Measurements from ENCODE around the gene NEURL1B. TPM values are rescaled to one million over a fixed set of nuclear protein-coding genes. Genes with fewer than 3 reads are reported as not detected.

Gene NEURL1B
- total and polyA plus RNA-seq, 4 experiments from 2014 or later: 0.02 to 0.20 (median 0.08) TPM; not detected in 1

- intact Hi-C loops (cut with micrococcal nuclease): no loop called here
- H3K27ac ChIP-seq (ENCODE audit: low read depth, low read length): no peak overlapping the region
- ChIA-PET POLR2A (ENCODE audit: partially characterized antibody) (interaction anchor here (1.0 to 3.0 kb wide), 7 partner anchors 46 to 268 kb away, joined by 3 to 38 read pairs (median 5); partner anchors contain the start of genes ATP6V0E1 and DUSP1), CTCF (ENCODE audit: partially characterized antibody) (interaction anchor here (0.7 to 2.0 kb wide), 36 partner anchors 9 to 428 kb away, joined by 3 to 55 read pairs (median 4); partner anchors contain the start of genes BNIP1 and DUSP1)
- Mint-ChIP-seq H3K4me3 (no peak overlapping the region), H3K27me3 (peaks cover 5 to 9% of the 10 kb centered on the region in 2 donors), H3K9me3 (no peaks in the 10 kb centered on the region), H3K27ac (peak overlapping the region in 2 of 7 donors; percentile 57 to 93), H3K4me1 (peaks cover 12 to 24% (median 13%) of the 10 kb centered on the region in 4 donors), H3K36me3 (no peaks in the 10 kb centered on the region)
- H3K9me3 ChIP-seq (ENCODE audit: control insufficient read depth in 1 of 2, low read length in 2 of 2): no peaks in the 10 kb centered on the region
- H3K4me3 ChIP-seq (ENCODE audit: low read length in 2 of 2): no peak overlapping the region
- H3K4me1 ChIP-seq (ENCODE audit: insufficient read depth, low read length): peaks cover 11% of the 10 kb centered on the region
- H3K27me3 ChIP-seq (ENCODE audit: insufficient read depth, low read length): no peaks in the 10 kb centered on the region
- H3K36me3 ChIP-seq (ENCODE audit: insufficient read depth, low read length): no peaks in the 10 kb centered on the region
- no peak for DNase-seq
These were observed 75.0 kb downstream of the NEURL1B start for GRCh38 chr5:172715931-172716682.

- H3K4me3 ChIP-seq (ENCODE audit: low read length in 2 of 2): no peak overlapping the region
- no peak overlapping the region for H3K4me3 Mint-ChIP-seq
- DNase-seq: peak; percentile 74 to 82 (median 79)
- H3K4me1 Mint-ChIP-seq: peaks cover 15 to 31% (median 18%) of the 10 kb centered on the region in 4 donors
- no peaks in the 10 kb centered on the region for H3K9me3 Mint-ChIP-seq
- H3K36me3 Mint-ChIP-seq: no peaks in the 10 kb centered on the region
- no peaks in the 10 kb centered on the region for H3K27me3 ChIP-seq (ENCODE audit: insufficient read depth, low read length)
- peaks cover under 1 to 6% of the 10 kb centered on the region in 2 donors for H3K27me3 Mint-ChIP-seq
- intact Hi-C loops (cut with micrococcal nuclease): loop anchor here (1.0 kb wide), 3 partner anchors 48 to 117 kb away; partner anchors contain the start of gene ERGIC1
- POLR2A ChIA-PET (ENCODE audit: partially characterized antibody): interaction anchor here (1.0 to 3.0 kb wide), 7 partner anchors 46 to 267 kb away, joined by 3 to 38 read pairs (median 5); partner anchors contain the start of genes ATP6V0E1 and DUSP1
- H3K4me1 ChIP-seq (ENCODE audit: insufficient read depth, low read length): peaks cover 17% of the 10 kb centered on the region
- CTCF ChIA-PET (ENCODE audit: partially characterized antibody): interaction anchor here (0.7 to 2.0 kb wide), 39 partner anchors 8 to 428 kb away, joined by 3 to 55 read pairs (median 4); partner anchors contain the start of genes BNIP1 and DUSP1
- peak overlapping the region in 6 of 7 donors; percentile 67 to 93 (median 82) for H3K27ac Mint-ChIP-seq
- H3K27ac ChIP-seq (ENCODE audit: low read depth, low read length): no peak overlapping the region
- no peaks in the 10 kb centered on the region for H3K36me3 ChIP-seq (ENCODE audit: insufficient read depth, low read length)
- no peaks in the 10 kb centered on the region for H3K9me3 ChIP-seq (ENCODE audit: control insufficient read depth in 1 of 2, low read length in 2 of 2)
These were observed 75.8 kb downstream of the NEURL1B start for GRCh38 chr5:172716796-172717313.

GRCh38 chr5:172717481-172718195, 76.6 kb downstream of the NEURL1B start:
- Histone ChIP-seq H3K36me3 (ENCODE audit: insufficient read depth, low read length) (no peaks in the 10 kb centered on the region), H3K27me3 (ENCODE audit: insufficient read depth, low read length) (no peaks in the 10 kb centered on the region), H3K4me3 (ENCODE audit: low read length in 2 of 2) (no peak overlapping the region), H3K9me3 (ENCODE audit: control insufficient read depth in 1 of 2, low read length in 2 of 2) (no peaks in the 10 kb centered on the region), H3K4me1 (ENCODE audit: insufficient read depth, low read length) (peaks cover 25% of the 10 kb centered on the region), H3K27ac (ENCODE audit: low read depth, low read length) (no peak overlapping the region)
- intact Hi-C loops (cut with micrococcal nuclease): loop anchor here (1.0 kb wide), 3 partner anchors 48 to 117 kb away; partner anchors contain the start of gene ERGIC1
- H3K27me3 Mint-ChIP-seq: peaks cover 0 to 4% of the 10 kb centered on the region in 2 donors
- peak overlapping the region in 6 of 7 donors; percentile 35 to 93 (median 76) for H3K27ac Mint-ChIP-seq
- CTCF ChIA-PET (ENCODE audit: partially characterized antibody): interaction anchor here (0.7 to 2.0 kb wide), 31 partner anchors 7 to 427 kb away, joined by 3 to 55 read pairs (median 4); partner anchors contain the start of genes BNIP1 and DUSP1
- POLR2A ChIA-PET (ENCODE audit: partially characterized antibody): interaction anchor here (1.0 to 3.0 kb wide), 7 partner anchors 45 to 266 kb away, joined by 3 to 38 read pairs (median 5); partner anchors contain the start of genes ATP6V0E1 and DUSP1
- no peak overlapping the region for H3K4me3 Mint-ChIP-seq
- no peak for DNase-seq
- H3K36me3 Mint-ChIP-seq: no peaks in the 10 kb centered on the region
- peaks cover 21 to 39% (median 26%) of the 10 kb centered on the region in 4 donors for H3K4me1 Mint-ChIP-seq
- no peaks in the 10 kb centered on the region for H3K9me3 Mint-ChIP-seq

GRCh38 chr5:172718527-172719114, 77.6 kb downstream of the NEURL1B start:
- Mint-ChIP-seq H3K36me3 (no peaks in the 10 kb centered on the region), H3K27ac (no peak overlapping the region), H3K9me3 (no peaks in the 10 kb centered on the region), H3K4me3 (no peak overlapping the region), H3K4me1 (peaks cover 17 to 41% (median 26%) of the 10 kb centered on the region in 4 donors), H3K27me3 (no peaks in the 10 kb centered on the region)
- Histone ChIP-seq H3K27ac (ENCODE audit: low read depth, low read length) (no peak overlapping the region), H3K36me3 (ENCODE audit: insufficient read depth, low read length) (no peaks in the 10 kb centered on the region), H3K27me3 (ENCODE audit: insufficient read depth, low read length) (no peaks in the 10 kb centered on the region), H3K4me3 (ENCODE audit: low read length in 2 of 2) (no peak overlapping the region), H3K4me1 (ENCODE audit: insufficient read depth, low read length) (peaks cover 24% of the 10 kb centered on the region), H3K9me3 (ENCODE audit: control insufficient read depth in 1 of 2, low read length in 2 of 2) (no peaks in the 10 kb centered on the region)
- intact Hi-C loops (cut with micrococcal nuclease): no loop called here
- CTCF ChIA-PET (ENCODE audit: partially characterized antibody): interaction anchor here (2.3 to 3.0 kb wide), 2 partner anchors 54 to 213 kb away, joined by 14 to 18 read pairs; no protein-coding TSS in a partner anchor
- no peak for DNase-seq
- POLR2A ChIA-PET (ENCODE audit: partially characterized antibody): interaction anchor here (3.0 to 7.0 kb wide), 2 partner anchors 52 to 53 kb away, joined by 38 to 97 read pairs; partner anchors contain the start of gene DUSP1

- H3K9me3 Mint-ChIP-seq: no peaks in the 10 kb centered on the region
- peaks cover 24% of the 10 kb centered on the region for H3K4me1 ChIP-seq (ENCODE audit: insufficient read depth, low read length)
- DNase-seq: no peak
- no peak overlapping the region for H3K4me3 Mint-ChIP-seq
- H3K27ac Mint-ChIP-seq: no peak overlapping the region
- no peaks in the 10 kb centered on the region for H3K27me3 Mint-ChIP-seq
- no peaks in the 10 kb centered on the region for H3K9me3 ChIP-seq (ENCODE audit: control insufficient read depth in 1 of 2, low read length in 2 of 2)
- H3K4me1 Mint-ChIP-seq: peaks cover 17 to 41% (median 25%) of the 10 kb centered on the region in 4 donors
- CTCF ChIA-PET (ENCODE audit: partially characterized antibody): interaction anchor here (1.1 to 3.0 kb wide), 3 partner anchors 14 to 212 kb away, joined by 3 to 18 read pairs (median 14); no protein-coding TSS in a partner anchor
- intact Hi-C loops (cut with micrococcal nuclease): no loop called here
- no peaks in the 10 kb centered on the region for H3K36me3 Mint-ChIP-seq
- H3K36me3 ChIP-seq (ENCODE audit: insufficient read depth, low read length): no peaks in the 10 kb centered on the region
- H3K4me3 ChIP-seq (ENCODE audit: low read length in 2 of 2): no peak overlapping the region
- H3K27me3 ChIP-seq (ENCODE audit: insufficient read depth, low read length): no peaks in the 10 kb centered on the region
- no peak overlapping the region for H3K27ac ChIP-seq (ENCODE audit: low read depth, low read length)
- POLR2A ChIA-PET (ENCODE audit: partially characterized antibody): interaction anchor here (6.5 to 7.0 kb wide), 2 partner anchors 47 to 51 kb away, joined by 45 to 97 read pairs; partner anchors contain the start of gene DUSP1
These were observed 78.1 kb downstream of the NEURL1B start for GRCh38 chr5:172719211-172719610.

- ChIA-PET CTCF (ENCODE audit: partially characterized antibody) (interaction anchor here (1.0 to 3.0 kb wide), 6 partner anchors 50 to 213 kb away, joined by 3 to 18 read pairs (median 5); partner anchors contain the start of gene DUSP1), POLR2A (ENCODE audit: partially characterized antibody) (interaction anchor here (6.5 to 7.0 kb wide), 2 partner anchors 45 to 50 kb away, joined by 45 to 97 read pairs; partner anchors contain the start of gene DUSP1)
- Histone ChIP-seq H3K4me3 (ENCODE audit: low read length in 2 of 2) (no peak overlapping the region), H3K4me1 (ENCODE audit: insufficient read depth, low read length) (peaks cover 24% of the 10 kb centered on the region), H3K27me3 (ENCODE audit: insufficient read depth, low read length) (no peaks in the 10 kb centered on the region), H3K9me3 (ENCODE audit: control insufficient read depth in 1 of 2, low read length in 2 of 2) (no peaks in the 10 kb centered on the region), H3K36me3 (ENCODE audit: insufficient read depth, low read length) (no peaks in the 10 kb centered on the region), H3K27ac (ENCODE audit: low read depth, low read length) (no peak overlapping the region)
- no peaks in the 10 kb centered on the region for H3K9me3 Mint-ChIP-seq
- peak overlapping the region in 3 of 7 donors; percentile 10 to 72 (median 15) for H3K27ac Mint-ChIP-seq
- H3K4me3 Mint-ChIP-seq: no peak overlapping the region
- DNase-seq: no peak
- H3K36me3 Mint-ChIP-seq: no peaks in the 10 kb centered on the region
- no peaks in the 10 kb centered on the region for H3K27me3 Mint-ChIP-seq
- H3K4me1 Mint-ChIP-seq: peaks cover 15 to 34% (median 22%) of the 10 kb centered on the region in 4 donors
- intact Hi-C loops (cut with micrococcal nuclease): no loop called here
These were observed 79.6 kb downstream of the NEURL1B start for GRCh38 chr5:172720655-172721054.

All from CD4-positive, alpha-beta memory T cell (primary cell).